ENCODE results near the gene TFCP2. TPM values are rescaled to one million over a fixed set of nuclear protein-coding genes. Genes with fewer than 3 reads are reported as not detected.
"Not testable (repeated sequence)": the region's sequence is repeated elsewhere in the genome, so short reads cannot be mapped to it uniquely, and the experiment has no call there.

The TFCP2 gene, protein sequence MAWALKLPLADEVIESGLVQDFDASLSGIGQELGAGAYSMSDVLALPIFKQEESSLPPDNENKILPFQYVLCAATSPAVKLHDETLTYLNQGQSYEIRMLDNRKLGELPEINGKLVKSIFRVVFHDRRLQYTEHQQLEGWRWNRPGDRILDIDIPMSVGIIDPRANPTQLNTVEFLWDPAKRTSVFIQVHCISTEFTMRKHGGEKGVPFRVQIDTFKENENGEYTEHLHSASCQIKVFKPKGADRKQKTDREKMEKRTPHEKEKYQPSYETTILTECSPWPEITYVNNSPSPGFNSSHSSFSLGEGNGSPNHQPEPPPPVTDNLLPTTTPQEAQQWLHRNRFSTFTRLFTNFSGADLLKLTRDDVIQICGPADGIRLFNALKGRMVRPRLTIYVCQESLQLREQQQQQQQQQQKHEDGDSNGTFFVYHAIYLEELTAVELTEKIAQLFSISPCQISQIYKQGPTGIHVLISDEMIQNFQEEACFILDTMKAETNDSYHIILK
- polyA plus RNA-seq (2013, experiment 1 of 2; ENCODE audit: insufficient read length), result 30.0 TPM
- 26.5 TPM for polyA plus RNA-seq (2013, experiment 2 of 2; ENCODE audit: insufficient read length)

DNA sequence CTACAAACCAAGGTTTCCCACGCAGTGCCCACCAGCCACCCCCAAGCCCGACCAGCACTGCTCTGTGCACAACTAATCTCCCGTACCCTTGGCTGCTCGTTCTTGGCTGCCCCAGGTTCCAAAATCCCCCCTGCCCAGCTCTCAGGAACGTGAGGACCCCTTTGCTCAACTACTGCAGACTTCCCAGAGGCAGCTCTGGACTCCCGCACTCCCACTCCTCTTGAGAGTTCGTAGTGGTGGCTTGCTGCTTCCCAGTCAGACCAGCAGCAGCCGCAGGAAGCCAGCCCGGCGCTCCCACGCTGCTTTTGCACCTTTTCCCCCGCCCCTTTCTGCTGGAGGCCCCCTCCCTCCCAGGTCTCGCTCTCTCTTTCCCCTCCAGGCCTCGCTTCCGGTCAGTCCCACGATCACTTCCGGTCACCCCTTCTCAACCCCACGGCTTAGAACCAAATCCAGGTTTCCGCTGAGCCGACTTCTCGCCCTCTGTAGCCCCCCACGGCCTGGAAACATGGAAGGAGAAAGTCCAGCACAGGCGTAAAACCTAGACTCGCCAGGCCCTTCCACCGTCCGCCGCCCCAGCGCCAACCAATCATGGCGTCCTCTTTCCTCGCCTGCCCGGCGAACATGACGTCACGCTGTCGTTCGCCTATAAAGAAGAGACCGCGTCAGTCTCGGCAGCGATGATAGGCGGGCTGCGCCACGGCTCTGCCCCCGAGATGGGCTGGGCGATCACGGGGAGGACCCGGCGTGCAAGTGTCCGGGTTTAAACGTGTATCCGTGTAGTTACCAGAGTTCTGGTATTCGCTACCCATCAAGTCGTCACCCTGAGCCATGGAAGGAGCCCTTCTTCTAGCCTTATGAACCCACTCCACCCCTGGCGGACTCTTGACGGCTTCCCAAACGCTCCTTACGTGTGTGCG lies at the start of gene TFCP2:
TFCP2 (minus strand) TSS at position 621 of the 917 bp plus-strand sequence. CDS start 713 bp downstream, outside the sequence.
- peak; percentile 97 for DNase-seq

DNA sequence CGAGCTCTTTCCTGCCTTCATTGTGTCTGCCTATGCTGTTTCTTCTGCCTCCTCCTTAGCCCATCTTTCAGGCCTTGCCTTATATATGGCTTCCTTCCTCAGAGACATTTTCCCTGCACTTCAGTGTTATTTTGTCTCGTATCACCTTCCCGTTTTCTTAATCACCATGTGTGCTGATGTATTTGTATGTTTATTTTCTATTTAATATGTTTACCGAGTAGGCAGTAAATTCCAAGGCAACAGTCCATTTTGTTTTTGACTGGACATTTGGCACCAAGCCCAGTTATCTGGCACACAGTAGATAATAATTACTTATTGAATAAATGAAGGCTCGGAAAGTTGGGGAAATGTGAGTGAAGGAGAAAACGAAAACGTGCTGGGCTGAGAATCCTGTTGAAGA lies 49.5 kb upstream of the TFCP2 start:
- no peak for DNase-seq

DNA sequence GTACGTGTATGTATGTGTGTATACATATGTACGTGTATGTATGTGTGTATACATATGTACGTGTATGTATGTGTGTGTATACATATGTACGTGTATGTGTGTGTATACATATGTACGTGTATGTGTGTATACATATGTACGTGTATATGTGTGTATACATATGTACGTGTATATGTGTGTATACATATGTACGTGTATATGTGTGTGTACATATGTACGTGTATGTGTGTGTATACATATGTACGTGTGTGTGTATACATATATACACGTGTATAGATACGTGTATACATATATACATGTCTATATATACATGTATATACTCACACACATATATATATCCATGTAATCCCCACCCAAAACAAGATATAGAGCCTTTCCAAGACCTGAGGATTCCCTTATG lies 46.9 kb upstream of the TFCP2 start:
- not testable (repeated sequence) for DNase-seq

DNA sequence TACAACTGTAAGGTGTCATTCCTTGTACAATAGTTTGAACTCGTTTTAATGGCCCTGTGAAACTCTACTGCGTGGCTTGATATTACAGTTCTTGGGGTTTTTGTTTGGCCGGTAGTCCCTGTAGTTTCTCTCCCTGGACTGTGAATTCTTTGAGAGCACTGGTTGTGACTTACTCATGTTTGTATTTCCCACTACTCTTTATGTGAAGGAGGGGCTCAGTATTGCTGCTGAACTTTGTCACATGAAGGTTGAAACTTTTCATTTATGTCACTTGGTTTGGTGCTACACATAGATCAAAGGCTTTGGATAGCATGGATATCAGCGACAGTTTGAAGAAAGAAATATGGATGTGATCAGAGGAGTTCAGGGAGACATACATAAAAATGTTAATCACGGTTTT lies 46.4 kb upstream of the TFCP2 start:
- no peak for DNase-seq

DNA sequence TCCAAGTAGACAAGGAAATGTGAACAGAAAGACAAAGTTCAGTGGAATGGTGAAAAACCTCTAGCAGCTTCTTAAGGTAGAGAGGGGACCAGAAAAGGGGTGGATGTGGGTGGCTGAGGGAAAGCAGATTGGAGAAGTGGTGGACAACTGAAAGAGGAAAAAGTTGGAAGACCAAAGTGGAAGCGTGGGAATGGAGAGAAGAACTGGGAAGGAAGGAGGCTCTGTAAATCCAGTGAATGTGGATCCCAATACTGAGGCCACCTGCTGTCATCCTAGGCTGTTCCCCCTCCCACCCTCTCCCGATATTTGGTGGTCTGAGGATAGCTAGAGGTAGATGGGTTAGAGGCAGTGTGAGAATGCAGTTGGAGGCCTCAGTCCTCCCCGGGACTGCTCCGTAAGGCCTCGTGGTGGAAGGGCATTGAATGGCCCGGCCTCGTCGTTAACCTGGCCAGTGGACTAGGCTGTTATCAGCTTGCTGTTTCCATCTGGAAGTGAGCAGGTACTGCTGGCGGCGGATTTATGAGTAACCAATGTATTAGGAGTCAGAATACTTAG lies 45.7 kb upstream of the TFCP2 start:
- no peak for DNase-seq

DNA sequence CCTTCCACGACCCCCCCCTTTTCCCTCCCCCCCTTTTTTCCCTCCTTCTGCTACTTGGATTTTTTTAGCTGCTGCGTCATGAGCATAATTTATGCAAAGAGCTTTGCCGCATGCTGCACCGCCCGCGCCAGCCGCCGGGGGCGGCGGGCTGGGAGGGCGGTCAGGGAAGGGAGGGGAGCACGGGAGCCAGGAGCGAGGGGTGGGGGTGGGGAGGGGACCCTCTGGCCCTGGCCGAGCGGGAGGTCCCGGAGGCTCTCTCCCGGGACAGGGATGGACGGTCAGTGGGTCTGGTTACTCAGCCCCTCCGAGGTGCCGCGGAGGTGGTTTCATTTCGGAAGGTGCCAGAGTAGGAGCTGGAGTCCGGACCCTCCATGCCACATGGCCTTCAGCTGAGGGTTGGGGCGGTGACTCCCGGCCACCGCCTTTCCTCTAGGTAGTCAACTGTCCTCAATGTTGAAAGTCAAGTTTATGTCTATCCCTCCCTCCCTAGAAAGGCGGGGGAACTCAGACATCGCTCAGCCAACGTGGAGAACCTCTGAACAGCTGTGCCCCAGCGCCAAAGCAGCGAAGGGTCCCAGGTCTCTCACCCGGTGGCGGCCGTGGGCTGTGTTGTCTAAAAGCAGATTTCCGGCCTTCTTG lies 45.2 kb upstream of the TFCP2 start, which contains the start of gene POU6F1:
POU6F1 (minus strand) TSS at position 95 of the 639 bp plus-strand sequence. CDS start 11,226 bp downstream, outside the sequence.
- peak; percentile 86 for DNase-seq

DNA sequence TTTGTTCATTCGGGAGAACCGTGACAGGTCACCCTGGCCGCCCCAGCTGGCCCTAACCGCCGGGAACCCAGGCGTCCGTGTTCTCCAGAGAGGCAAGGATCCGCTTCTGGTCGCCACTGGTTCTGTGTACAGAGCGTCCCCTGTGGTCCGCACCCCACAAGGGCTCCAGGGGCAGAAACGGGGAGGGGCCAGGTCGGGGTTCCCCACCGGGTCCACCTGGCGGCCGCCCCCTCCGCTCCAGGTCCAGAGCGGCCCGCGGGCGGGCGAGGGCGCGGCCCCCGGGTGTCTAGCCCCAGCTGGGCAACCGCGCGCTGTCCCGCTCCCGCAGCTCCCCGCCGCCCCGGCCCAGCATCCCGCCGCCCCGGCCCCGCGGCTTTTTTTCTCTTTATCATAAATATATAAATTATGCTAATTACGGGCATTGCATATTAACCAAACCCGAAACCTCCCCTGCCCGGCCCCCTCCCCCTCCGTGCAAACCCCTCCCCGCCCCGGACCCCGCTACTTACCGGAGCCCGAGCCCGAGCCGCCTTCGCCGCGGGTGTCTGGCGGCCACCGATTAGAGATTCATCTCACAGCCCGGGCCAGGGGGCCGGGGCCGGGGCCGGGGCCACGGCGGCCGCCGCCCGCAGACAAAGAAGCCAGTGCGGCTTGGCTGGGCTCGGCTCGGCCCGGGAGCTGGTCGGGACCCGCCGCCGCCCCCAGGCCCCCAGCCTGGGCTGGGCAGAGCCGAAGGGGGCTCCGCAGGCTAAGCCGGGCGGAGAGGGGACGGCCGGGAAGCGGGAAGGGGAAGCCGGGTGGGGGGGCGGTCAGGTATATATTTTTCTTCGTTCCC lies 44.4 kb upstream of the TFCP2 start:
- peak; percentile 20 for DNase-seq

DNA sequence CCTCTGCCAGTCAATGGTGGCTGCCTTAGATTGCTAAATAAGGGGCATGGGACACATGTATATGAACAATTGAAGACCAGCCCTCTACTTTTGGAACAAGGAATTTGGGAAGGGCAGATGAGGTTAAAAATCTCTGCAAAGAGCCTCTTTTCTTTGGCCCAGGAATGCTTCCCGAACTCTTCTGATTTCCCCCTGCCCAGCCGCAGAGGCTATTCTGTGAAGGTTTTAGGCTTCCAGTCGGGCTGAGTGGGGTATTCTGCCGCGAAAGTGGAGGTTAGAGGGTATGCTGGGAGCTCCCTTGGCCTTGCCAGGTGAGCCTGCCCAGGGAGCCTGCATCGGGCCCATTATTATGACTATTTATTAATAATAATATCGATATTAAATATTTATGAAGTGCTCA lies 43.7 kb upstream of the TFCP2 start:
- DNase-seq, result no peak

DNA sequence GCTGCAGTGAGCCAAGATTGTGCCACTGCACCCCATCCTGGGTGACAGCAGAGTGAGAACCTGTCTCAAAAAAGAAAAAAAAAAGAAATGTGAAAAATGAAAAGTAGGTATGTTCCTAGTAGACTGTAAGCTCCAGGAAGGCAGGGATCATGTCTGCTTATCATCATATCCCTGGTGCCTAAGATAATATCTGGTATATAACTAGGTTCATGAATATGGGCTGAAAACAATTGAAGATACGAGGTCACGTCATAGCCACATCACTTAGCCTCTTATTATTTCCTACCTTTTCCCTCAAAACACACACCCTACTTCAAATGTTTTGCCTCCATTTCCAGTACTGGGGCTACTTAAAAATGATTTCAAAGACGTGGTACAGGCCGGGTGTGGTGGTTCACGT lies 42.0 kb upstream of the TFCP2 start:
- no peak for DNase-seq

DNA sequence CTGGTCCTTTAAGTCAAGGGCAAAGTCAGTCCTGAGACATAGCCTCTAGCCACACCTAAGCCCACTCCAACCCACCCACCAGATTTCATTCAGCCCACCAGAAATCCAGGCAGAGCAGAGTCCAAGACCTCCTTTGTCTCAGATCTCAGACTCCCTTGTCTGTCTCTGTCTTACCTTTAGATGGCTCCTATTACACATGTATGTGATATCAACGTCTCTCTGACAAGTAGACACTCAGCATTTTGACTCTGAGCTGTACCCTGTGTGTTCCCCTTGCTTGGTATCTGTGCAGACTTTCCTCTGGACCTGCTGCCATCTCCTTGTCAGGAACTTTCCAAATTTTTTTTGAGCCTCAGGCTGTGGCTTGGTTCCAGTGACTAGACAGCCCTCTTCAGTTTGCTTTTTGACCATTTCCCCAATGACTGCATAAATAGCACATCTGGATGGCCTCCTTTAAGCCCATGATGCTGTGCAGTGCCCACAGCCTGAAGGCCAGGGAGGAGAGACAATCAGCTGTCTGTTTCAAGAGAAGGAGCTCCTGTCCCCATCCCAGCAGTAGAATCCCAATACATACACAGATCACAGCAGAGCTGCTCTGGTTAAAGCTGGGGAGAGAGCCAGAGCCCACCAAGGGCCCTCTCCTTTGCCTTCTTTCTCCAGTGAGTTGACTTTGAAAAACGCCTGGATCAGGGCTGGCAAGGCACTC lies 37.9 kb upstream of the TFCP2 start:
- DNase-seq, result no peak

DNA sequence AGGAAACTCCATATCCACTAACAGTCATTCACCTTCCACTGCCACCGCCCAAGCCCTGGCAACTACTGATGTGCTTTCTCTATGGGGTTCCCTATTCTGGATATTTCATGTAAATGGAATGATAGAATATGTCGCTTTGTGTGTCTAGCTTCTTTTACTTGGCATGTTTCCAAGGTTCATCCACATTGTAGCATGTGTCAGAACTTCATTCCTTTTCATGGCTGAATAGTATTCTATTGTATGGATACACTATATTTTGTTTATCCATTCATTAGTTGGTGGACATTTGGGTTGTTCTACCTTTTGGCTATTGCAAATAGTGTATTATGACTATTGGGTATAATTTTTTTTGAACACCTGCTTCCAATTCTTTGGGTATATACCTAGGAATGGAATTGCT lies 36.3 kb upstream of the TFCP2 start:
- no peak for DNase-seq

DNA sequence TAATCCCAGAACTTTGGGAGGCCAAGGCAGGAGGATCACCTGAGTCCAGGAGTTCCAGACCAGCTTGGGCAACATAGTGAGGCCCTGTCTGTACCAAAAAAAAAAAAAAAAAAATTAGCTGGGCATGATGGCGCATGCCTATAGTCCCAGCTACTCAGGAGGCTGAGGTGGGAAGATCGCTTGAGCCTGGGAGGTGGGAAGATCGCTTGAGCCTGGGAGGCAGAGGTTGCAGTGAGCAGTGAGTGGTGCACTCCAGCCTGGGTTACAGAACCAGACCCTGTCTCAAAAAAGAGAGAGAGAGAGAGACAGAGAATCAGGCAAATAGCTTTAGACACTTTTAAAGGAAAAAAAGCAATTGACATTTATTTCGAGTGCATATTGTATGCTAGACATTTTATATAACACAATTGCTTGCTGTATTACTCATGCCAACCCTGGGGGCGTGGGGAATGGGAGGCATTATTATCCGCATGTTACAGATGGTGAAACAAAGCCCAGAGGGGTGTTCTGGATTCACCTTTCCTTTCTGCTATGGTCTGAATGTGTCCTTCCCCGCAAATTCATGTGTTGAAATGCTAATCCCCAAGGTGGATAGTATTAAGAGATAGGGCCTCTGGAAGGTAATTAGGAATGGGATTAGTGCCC lies 35.2 kb upstream of the TFCP2 start:
- no peak for DNase-seq

DNA sequence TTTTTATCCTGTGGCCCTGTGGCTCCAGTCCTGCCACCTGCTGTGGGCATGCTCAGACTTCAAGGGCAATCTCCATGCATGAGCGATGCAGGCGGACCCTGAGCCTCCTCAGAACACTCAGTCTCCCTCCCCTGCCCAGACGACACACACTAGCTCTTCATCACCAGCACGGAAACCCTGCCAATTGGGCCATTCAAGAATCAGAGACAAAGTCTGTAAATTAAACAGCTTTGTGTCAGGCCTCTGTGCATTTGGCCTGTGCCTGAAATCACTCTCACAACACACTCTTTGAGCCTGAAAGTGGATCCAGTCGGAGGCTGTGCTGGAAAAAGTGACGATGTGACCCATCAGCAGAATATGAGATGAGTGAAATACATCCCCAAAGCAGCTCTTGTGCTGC lies 32.4 kb upstream of the TFCP2 start:
- no peak for DNase-seq

DNA sequence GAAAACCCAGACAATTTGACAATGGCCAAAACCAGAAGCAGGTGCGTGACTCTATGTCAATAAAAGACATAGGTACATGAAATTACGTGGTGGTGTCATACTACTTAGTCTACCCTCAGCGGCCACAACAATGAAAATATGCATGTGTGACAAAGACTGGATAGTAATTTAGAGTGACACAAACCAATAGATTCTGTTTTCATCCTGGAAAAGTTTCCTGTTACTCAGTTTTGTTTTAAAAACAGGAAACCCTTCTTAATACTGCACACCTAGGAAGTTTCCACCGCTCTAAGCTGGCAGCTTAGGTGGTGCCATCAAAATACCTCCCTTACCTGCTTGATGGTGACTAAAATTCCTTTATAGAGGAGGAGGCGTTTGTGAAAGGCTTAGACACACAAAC lies 29.8 kb upstream of the TFCP2 start:
- no peak for DNase-seq

DNA sequence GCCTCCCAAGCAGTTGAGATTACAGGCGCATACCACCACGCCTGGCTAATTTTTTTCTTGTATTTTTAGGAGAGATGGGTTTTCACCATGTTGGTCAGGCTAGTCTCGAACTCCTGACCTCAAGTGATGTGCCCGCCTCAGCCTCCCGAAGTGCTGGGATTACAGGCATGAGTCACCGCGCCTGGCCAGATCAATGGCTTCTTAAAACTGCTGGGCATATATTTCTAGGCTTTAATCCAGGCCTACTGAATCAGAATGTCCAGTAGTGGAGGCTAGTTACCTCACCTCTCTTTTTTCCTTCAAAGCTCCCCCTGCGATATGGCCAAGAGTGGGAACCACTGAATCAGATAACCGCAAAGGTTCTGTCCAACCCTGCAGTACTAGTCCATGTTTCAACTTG lies 27.9 kb upstream of the TFCP2 start:
- no peak for DNase-seq

DNA sequence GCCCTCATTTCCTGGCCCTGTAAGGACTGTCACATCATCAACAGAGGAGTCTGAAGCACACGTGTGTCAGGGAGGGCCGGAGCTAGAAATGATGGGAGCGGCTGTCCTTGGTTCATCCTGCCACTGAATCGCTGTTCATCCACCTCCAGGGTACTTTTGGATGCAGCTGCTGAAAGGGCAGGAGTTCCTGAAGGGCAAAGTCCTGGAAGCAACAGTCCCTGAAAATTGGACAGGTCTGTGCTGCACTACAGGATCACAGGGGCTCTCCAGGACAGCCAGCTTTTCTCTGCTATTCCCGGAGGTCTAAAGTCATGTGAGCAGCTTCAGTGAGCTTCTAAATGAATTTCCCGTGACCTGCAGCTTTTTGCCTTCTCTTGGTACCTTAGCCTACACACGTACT lies 27.2 kb upstream of the TFCP2 start:
- DNase-seq, result no peak

DNA sequence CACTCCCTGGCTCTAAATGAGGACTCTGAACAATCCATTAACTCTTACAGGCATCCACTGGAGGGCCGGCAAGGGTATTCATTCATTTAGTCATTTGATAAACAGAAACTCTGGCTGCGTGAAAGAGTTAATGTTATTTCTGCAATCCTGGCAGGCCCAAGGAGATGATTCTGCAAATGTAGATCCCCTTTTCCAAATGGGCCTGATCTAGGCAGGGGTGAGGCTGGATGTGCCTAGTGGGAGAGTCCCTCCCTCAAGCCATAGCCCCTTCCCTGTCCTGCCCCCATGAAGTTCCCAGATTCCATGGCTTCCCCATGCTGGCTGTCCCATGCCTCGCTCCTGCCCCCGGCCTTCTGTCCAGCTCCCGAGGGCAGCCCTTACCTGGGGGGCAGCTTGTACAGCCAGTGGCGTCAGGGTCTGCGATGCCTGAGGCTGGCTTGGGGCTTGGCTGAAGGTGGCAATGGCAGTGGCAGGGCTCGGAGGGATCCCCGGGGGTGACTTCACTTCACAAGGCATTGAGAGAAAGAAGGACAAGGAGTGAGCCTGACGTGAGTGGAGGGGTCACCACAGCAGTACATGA lies 26.5 kb upstream of the TFCP2 start:
- no peak for DNase-seq

DNA sequence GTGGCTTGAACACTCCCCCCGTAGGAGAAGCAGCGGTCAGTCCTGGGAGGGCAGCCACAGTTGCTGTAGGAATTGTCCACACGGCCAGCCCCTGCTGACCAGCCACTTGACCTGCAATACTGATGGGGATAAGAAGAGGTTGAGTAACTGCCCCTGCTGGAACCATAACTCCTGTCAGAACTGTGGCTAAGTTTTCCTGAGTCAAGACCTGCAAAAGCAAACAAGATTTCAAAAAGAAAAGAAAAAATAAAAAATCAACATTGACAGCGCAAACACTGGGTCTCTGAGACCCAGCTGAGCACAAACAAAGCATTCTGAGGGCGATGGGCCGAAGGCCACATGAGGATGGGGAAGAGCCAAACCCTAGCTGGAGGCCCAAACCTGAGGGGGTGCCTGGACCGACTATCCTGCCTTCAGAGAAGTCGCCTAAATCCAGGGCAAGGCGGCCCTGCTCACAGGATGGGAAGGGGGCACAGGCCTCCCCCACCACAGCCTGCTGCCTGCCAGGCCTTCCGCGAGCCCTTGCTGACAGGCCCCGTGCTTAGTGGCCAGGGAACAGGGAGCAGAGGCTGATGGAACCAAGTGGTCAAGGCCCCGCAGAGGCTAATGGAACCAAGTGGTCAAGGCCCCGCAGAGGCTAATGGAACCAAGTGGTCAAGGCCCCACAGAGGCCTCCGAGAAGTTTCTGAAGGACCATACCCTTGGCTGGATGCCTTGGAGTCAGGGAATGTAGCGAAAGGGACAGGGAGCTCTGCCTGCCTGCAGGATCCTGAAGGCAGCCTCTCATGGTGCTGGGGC lies 25.8 kb upstream of the TFCP2 start:
- DNase-seq, result no peak
